ENCODE data around the gene ADAMTS4.

- TF ChIP-seq EZH2 (IDR thresholded peaks at IDR 0.05; ENCODE audit: insufficient read depth, low read length), result no peak
- no peak for TF ChIP-seq CTCF (IDR thresholded peaks at IDR 0.05; ENCODE audit: insufficient read depth, low read depth, low read length)
Measured at GRCh38 chr1:161219078-161219892, 20.4 kb upstream of the ADAMTS4 start.
